ENCODE measurements around the gene RNF14. TPM values are rescaled to one million over a fixed set of nuclear protein-coding genes. Genes with fewer than 3 reads are reported as not detected.

The RNF14 gene
- total and polyA plus RNA-seq, 3 donors from 2014 or later, result 98.8 to 149 (median 101) TPM

DNA sequence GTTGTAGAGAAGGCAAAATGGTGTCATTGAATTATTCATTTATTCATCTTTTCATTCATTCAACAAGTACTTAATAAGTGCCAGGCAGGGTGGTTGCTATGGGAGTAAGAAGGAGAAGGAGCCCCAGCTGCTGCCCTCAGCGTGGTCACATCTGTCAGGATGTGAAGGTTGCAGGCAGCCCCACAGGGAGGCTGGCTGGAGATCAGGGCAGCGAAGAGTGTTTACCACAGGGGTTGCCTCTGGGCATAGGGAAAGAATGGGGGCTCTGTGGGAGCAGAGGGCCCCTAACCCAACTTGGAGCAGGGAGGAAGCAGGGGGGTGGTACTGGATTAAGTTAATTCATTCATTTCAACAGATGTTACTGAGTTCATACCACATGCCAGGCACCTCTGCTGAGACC, 16.9 kb upstream of the RNF14 start:
- Histone ChIP-seq H3K4me3 (no peak overlapping the region), H3K27me3 (no peaks in the 10 kb centered on the region), H3K36me3 (ENCODE audit: low read depth, missing control alignments) (no peaks in the 10 kb centered on the region), H3K4me1 (no peaks in the 10 kb centered on the region), H3K9me3 (no peaks in the 10 kb centered on the region), H3K27ac (no peak overlapping the region)
- 57 to 95% methylated on average over 2 of the region's 2 CpGs for WGBS, 2 donors
- intact Hi-C loops (cut with DNase I; ENCODE audit: low total_unique reads), result loop anchor here (10.0 kb wide), 1 partner anchor 67 kb away; no protein-coding TSS in a partner anchor
- TF ChIP-seq, protein P1, sequence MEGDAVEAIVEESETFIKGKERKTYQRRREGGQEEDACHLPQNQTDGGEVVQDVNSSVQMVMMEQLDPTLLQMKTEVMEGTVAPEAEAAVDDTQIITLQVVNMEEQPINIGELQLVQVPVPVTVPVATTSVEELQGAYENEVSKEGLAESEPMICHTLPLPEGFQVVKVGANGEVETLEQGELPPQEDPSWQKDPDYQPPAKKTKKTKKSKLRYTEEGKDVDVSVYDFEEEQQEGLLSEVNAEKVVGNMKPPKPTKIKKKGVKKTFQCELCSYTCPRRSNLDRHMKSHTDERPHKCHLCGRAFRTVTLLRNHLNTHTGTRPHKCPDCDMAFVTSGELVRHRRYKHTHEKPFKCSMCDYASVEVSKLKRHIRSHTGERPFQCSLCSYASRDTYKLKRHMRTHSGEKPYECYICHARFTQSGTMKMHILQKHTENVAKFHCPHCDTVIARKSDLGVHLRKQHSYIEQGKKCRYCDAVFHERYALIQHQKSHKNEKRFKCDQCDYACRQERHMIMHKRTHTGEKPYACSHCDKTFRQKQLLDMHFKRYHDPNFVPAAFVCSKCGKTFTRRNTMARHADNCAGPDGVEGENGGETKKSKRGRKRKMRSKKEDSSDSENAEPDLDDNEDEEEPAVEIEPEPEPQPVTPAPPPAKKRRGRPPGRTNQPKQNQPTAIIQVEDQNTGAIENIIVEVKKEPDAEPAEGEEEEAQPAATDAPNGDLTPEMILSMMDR (IDR thresholded peaks at IDR 0.05), result no peak
- TF ChIP-seq POLR2A (IDR thresholded peaks at IDR 0.05), result no peak
- DNase-seq, result no peak

DNA sequence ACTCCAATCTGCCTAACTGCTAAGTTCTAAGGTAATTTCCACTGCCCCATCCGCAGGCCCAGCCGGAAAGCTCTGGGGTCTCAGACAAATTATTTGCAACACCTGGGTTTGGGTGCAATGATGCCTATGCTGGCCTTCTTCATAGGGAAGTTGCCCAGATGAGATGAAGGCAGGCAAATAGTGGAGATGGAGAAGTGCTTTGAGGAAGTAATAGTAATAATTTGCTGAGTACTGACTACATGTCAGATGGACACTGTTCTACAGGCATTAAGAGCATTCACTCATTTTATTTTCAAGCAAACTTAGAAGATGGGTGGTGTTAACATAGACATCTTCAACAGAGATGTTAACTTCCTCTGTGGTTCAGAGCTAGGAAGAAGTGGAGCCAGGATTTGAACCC, 14.7 kb upstream of the RNF14 start:
- WGBS, 2 donors, result 93 to 100% methylated on average over 2 of the region's 2 CpGs
- intact Hi-C loops (cut with DNase I; ENCODE audit: low total_unique reads), result loop anchor here (10.0 kb wide), 1 partner anchor 69 kb away; no protein-coding TSS in a partner anchor

GRCh38 chr5:141957367-141957996, 11.4 kb upstream of the RNF14 start:
- TF ChIP-seq, protein P1 (IDR thresholded peaks at IDR 0.05), result no peak
- no peak for TF ChIP-seq POLR2A (IDR thresholded peaks at IDR 0.05)
- Histone ChIP-seq H3K4me3 (no peak overlapping the region), H3K4me1 (peaks cover 6% of the 10 kb centered on the region), H3K36me3 (ENCODE audit: low read depth, missing control alignments) (no peaks in the 10 kb centered on the region), H3K9me3 (no peaks in the 10 kb centered on the region), H3K27me3 (no peaks in the 10 kb centered on the region), H3K27ac (no peak overlapping the region)
- WGBS, 2 donors, result 75 to 80% methylated on average over 7 to 16 of the region's 16 CpGs
- intact Hi-C loops (cut with DNase I; ENCODE audit: low total_unique reads), result loop anchor here (10.0 kb wide), 1 partner anchor 73 kb away; no protein-coding TSS in a partner anchor
- no peak for DNase-seq

More for the DNA sequence above, 14.7 kb upstream of the RNF14 start:
- no peaks in the 10 kb centered on the region for H3K9me3 ChIP-seq
- TF ChIP-seq, protein P1 (IDR thresholded peaks at IDR 0.05), result no peak
- no peak for TF ChIP-seq POLR2A (IDR thresholded peaks at IDR 0.05)
- H3K27me3 ChIP-seq, result no peaks in the 10 kb centered on the region
- no peak overlapping the region for H3K27ac ChIP-seq
- no peaks in the 10 kb centered on the region for H3K36me3 ChIP-seq (ENCODE audit: low read depth, missing control alignments)
- no peaks in the 10 kb centered on the region for H3K4me1 ChIP-seq
- no peak overlapping the region for H3K4me3 ChIP-seq
- no peak for DNase-seq

- Histone ChIP-seq H3K4me3 (no peak within 1 kb of the TSS), H3K4me1 (peaks cover 6% of the 10 kb centered on the region), H3K36me3 (ENCODE audit: low read depth, missing control alignments) (no peaks in the 10 kb centered on the region), H3K9me3 (no peaks in the 10 kb centered on the region), H3K27ac (no peak within 1 kb of the TSS), H3K27me3 (no peaks in the 10 kb centered on the region)
- TF ChIP-seq, protein P1 (IDR thresholded peaks at IDR 0.05), result no peak
- TF ChIP-seq POLR2A (IDR thresholded peaks at IDR 0.05), result no peak
- intact Hi-C loops (cut with DNase I; ENCODE audit: low total_unique reads), result loop anchor here (10.0 kb wide), 1 partner anchor 73 kb away; no protein-coding TSS in a partner anchor
- no peak for DNase-seq
- 61 to 63% methylated on average over 7 of the region's 7 CpGs for WGBS, 2 donors
Measured at GRCh38 chr5:141958113-141958512, 10.8 kb upstream of the RNF14 start, which contains the start of gene PCDH12. PCDH12 (minus strand) TSS chr5:141958202; CDS start chr5:141957851, 351 bp downstream.
